Fibroblast of peridontal ligament (primary cell): Measurements from ENCODE around the gene HHATL.
"Not testable (repeated sequence)": the region's sequence is repeated elsewhere in the genome, so short reads cannot be mapped to it uniquely, and the experiment has no call there.

Experiments
- DNase-seq: peaks from one replicate; pipeline ENCODE4 v3.0.0-alpha.2; 2010; ENCODE audit errors: extremely low read depth

Gene HHATL

GRCh38 chr3:42734263-42734860 is 31.8 kb upstream of the HHATL start:
- DNase-seq, result no peak

- no peak for DNase-seq
Measured at GRCh38 chr3:42733501-42734262, 31.1 kb upstream of the HHATL start.

GRCh38 chr3:42732829-42733459 is 30.3 kb upstream of the HHATL start:
- DNase-seq, result no peak

- no peak for DNase-seq
Measured at GRCh38 chr3:42732196-42732828, 29.7 kb upstream of the HHATL start.

GRCh38 chr3:42731476-42732195 is 29.0 kb upstream of the HHATL start:
- DNase-seq, result no peak

- DNase-seq, result no peak
Measured at GRCh38 chr3:42730706-42731420, 28.3 kb upstream of the HHATL start.

- DNase-seq, result no peak
Measured at GRCh38 chr3:42730294-42730693, 27.7 kb upstream of the HHATL start.

- DNase-seq, result no peak
Measured at GRCh38 chr3:42729404-42730145, 27.0 kb upstream of the HHATL start.

GRCh38 chr3:42728668-42729364 is 26.2 kb upstream of the HHATL start:
- DNase-seq, result no peak

GRCh38 chr3:42728056-42728455 is 25.5 kb upstream of the HHATL start:
- DNase-seq, result no peak

- no peak for DNase-seq
Measured at GRCh38 chr3:42725454-42725853, 22.9 kb upstream of the HHATL start.

GRCh38 chr3:42723219-42723618 is 20.6 kb upstream of the HHATL start:
- DNase-seq, result no peak

GRCh38 chr3:42722442-42722841 is 19.8 kb upstream of the HHATL start:
- not testable (repeated sequence) for DNase-seq

GRCh38 chr3:42721690-42722089 is 19.1 kb upstream of the HHATL start:
- peak; percentile 13 for DNase-seq

- no peak for DNase-seq
Measured at GRCh38 chr3:42720126-42720525, 17.5 kb upstream of the HHATL start.

GRCh38 chr3:42719002-42719401 is 16.4 kb upstream of the HHATL start:
- DNase-seq, result no peak

- DNase-seq, result no peak
Measured at GRCh38 chr3:42718338-42718737, 15.7 kb upstream of the HHATL start.

- no peak for DNase-seq
Measured at GRCh38 chr3:42717306-42717705, 14.7 kb upstream of the HHATL start.

- no peak for DNase-seq
Measured at GRCh38 chr3:42714171-42714852, 11.7 kb upstream of the HHATL start.
